Cerebellar nuclear complex (tissue), 1 donor: ENCODE results near the gene SPDYC.

Experiments
- DNase-seq, 2 experiments: peaks; one replicate each; lab custom pipeline; 2025; lab: John Stamatoyannopoulos, UW

Gene SPDYC

DNA sequence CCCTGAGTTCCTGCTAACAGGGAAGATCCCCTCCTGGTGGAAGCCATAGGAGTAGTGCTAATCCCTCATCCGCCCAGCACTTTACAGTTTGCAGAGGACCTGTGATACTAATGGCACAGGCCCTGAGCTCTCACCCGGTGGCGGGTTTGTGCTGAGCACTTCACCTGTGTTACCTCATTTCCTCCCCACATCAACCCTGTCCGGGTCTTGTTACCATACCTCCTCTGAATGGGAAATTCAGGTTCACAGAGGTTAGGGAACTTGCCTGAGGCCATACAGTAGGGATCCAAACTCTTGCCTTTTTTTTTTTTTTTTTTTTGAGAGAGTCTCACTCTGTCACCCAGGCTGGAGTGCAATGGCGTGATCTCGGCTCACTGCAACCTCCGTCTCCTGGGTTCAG is 36.9 kb downstream of the SPDYC start:
- no peak for DNase-seq

DNA sequence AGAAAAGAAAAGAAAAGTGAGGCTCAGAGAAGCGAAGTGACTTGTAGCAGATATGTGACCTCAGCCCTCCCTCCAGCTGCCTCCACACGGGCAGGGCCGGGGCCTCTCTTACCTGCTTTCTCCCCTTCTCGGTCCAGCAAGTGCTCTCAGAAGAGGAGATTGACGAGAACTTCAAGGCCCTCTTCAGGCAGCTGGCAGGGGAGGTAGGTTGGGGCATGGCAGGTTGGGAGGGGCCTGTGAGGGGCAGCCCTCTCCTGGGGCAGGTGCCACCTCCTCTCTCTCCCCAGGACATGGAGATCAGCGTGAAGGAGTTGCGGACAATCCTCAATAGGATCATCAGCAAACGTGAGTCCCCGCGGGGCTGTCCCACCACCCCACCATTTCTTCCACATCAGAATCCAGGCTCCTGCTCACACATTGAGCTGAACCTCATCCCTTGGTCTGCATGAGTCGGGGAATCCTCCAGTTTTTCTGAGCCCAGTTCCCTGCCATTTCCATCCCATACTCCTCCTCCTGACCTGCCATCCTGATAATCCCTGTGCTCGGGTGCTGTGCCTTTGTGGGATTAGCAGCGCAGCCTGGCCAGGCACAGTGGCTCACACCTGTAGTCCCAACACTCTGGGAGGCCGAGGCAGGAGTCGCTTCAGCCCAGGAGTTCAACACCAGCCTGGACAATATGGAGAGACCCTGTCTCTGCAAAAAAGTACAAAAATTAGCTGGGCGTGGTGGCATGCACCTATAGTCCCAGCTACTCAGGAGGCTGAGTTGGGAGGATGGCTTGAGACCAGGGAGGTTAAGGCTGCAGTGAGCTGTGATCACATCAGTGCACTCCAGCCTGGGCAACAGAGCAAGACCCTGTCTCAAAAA is 38.1 kb downstream of the SPDYC start:
- no peak for DNase-seq

DNA sequence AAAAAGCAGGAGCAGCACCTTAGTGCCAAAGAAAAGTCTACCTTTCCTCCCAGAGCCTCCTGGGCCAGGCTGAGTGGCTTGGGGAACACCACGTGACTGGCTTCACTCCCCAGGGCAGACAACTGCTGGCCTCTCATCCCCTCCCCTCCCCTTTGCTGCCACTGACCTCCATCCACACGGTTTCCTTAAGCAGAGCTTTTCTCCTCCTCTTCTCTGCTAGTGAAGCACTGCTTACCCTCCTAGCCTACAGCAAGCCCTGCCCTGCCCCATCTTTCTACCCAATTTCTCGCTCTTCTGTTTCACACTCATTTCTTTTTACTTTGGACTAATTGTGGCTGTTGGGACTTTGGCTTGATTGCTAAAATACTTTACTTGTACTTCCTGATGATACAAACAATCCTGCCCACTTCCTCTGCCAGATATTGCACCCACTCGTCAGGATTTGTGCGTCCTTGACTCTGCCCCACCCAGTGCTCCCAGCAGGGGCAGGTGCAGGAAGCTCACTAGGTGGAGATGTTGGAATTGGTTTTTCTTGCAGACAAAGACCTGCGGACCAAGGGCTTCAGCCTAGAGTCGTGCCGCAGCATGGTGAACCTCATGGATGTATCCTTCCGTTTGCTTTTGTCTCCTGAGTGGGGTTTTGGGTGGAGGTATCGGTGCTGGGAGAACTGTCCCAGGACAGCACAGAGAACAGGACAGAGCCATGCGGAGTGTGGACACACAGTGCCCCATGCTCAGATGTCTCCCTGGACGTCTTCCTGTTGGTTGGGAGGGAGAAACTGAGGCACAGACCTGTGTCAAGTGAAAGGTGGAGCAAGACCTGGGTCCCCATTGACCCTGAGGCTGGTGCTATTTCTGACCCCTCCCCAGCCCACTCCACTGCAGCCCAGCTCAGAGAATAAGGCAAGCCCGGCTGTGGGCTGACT is 39.0 kb downstream of the SPDYC start:
- DNase-seq, result no peak

DNA sequence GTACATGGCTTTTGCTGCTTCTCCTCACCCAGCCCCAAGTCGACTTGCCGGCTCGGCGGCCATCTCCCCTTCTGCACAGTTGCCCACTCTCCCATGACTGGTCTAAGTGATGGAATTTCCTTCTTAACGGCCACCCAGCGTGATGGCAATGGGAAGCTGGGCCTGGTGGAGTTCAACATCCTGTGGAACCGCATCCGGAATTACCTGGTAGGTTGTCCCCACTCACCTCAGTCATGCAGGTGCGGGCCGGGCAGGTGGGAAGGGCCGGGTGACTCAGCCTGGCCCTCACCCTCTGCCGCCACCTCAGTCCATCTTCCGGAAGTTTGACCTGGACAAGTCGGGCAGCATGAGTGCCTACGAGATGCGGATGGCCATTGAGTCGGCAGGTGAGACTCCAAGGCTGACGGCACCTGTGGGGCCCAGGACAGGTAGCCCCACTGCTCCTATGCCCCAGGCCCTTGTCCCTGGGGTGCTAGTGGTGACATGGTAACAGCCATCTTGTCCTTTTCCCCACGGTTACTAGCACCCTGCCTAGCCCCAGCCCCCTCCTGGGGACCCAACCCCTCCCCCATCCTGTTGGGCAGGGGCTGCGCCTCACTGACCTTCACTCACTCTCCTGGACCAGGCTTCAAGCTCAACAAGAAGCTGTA is 39.8 kb downstream of the SPDYC start:
- no peak for DNase-seq

DNA sequence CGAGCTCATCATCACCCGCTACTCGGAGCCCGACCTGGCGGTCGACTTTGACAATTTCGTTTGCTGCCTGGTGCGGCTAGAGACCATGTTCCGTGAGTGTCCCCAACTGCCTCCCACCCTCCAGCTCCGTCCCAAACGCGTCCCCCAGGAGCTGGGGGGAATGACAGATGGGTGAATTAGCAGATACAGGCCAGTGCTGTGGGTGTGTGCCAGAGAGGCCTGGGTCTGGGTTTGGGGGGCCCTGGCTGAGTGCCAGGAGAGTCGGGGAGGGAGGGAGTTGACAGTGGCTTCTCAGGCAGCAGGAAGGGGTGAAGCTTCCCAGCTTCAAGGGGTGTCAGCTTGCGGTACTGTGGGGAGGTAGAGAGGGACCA is 40.3 kb downstream of the SPDYC start:
- DNase-seq, result no peak

DNA sequence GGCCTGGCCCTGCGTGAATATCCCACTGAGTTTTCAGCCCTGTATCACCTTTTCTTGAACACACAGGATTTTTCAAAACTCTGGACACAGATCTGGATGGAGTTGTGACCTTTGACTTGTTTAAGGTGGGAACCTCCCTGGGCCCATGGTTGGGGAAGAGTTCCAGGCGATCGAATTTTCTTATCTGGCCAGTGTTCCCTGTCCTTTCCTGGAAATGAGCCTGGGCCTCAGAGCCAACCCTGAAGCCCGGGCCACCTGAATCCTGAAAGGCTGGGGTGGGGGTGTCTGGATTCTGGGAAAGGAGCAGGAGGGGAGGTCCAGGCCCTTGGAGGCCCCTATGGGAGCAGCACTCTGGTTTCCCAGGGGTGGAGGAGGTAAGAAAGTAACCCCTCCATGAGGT is 40.7 kb downstream of the SPDYC start:
- no peak for DNase-seq

DNA sequence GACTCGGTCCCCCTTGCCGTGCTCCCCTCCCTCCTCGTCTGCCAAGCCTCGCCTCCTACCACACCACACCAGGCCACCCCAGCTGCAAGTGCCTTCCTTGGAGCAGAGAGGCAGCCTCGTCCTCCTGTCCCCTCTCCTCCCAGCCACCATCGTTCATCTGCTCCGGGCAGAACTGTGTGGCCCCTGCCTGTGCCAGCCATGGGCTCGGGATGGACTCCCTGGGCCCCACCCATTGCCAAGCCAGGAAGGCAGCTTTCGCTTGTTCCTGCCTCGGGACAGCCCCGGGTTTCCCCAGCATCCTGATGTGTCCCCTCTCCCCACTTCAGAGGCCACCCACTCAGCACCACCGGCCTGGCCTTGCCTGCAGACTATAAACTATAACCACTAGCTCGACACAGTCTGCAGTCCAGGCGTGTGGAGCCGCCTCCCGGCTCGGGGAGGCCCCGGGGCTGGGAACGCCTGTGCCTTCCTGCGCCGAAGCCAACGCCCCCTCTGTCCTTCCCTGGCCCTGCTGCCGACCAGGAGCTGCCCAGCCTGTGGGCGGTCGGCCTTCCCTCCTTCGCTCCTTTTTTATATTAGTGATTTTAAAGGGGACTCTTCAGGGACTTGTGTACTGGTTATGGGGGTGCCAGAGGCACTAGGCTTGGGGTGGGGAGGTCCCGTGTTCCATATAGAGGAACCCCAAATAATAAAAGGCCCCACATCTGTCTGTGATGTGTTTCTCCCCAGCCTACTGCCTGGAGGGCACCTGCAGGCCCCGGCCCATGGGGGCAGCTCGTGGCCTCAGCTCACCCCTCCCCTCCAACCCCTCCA is 41.5 kb downstream of the SPDYC start:
- DNase-seq, result no peak

DNA sequence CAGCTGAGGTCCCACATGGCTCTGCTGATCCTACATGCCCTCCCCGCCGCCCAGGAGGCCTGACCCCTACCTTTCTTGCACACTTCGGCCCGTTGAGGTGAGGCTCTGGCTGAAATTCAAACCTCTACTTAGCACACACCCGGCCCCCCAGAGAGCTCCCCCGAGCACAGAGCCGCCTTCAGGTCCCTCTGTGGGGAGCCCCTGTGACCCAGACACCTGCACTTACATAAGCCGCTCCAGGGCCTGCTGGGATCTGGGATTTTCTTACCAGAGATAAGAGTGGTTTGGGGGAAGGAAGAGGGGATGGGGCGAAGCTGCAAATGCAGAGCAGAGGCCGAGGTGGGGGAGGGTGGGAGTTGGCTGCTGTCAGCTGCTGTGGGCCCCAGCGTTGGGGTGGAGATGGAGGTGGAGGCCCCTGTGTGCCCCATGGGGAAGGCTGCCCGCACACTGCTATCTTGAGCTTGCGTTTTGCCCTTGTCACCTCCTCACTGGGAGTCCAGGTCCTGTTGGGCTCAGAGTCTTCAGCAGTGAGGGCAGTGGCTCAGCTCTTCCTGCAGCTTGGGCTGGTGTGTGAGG is 42.3 kb downstream of the SPDYC start:
- no peak for DNase-seq

DNA sequence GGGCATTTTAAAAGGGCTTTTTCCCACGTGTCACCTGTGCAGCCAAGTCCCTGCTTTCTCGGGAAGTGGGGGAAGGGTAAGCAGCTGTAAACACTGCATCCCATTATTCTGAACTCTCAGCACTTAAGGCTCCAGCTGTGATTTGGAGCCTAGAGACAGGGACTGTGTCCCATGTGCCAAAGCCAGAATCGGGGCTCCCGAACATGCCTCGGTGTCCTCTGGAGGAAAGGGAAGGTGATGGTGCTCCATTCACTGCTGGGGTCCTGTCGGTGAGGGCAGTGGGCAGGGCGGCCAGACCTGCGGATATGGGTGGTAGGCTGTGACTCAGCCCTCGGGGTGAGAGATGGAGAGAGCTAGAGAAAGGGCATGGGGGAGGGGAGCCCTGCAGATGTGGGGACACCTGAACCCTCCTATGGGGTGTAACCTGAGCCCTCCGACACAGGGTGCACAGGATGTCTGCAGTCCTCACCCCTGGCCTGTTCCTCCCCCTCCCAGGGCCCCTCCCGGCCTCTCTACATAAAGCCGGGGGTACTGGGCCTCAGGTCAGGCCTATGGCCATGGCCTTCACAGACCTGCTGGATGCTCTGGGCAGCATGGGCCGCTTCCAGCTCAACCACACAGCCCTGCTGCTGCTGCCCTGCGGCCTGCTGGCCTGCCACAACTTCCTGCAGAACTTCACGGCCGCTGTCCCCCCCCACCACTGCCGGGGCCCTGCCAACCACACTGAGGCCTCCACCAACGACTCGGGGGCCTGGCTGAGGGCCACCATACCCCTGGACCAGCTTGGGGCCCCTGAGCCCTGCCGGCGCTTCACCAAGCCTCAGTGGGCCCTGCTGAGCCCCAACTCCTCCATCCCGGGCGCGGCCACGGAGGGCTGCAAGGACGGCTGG is 43.5 kb downstream of the SPDYC start:
- no peak for DNase-seq

DNA sequence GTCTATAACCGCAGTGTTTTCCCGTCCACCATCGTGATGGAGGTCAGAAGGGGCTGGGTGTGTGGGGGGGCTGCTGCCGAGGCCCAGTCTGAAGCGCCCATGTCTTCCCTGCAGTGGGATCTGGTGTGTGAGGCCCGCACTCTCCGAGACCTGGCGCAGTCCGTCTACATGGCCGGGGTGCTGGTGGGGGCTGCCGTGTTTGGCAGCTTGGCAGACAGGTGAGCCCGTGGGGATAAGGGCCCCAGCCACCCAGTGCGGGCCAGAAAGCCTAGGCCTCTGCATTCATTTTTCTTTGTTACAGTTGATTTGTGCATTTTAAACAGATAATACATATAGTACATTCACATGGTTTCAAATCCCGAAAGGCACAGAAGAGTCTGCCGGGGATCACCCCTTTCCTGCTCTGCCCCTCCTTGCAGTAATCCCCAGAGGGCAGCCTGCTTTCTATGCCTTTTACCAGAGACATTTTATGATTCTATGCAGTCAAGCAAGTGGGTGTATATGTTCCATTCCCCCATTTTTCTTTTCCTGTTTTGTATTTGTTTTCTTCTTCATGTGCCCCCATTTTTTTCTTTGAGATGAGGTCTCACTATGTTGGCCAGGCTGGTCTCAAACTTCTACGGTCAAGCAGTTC is 44.3 kb downstream of the SPDYC start:
- DNase-seq, result no peak

DNA sequence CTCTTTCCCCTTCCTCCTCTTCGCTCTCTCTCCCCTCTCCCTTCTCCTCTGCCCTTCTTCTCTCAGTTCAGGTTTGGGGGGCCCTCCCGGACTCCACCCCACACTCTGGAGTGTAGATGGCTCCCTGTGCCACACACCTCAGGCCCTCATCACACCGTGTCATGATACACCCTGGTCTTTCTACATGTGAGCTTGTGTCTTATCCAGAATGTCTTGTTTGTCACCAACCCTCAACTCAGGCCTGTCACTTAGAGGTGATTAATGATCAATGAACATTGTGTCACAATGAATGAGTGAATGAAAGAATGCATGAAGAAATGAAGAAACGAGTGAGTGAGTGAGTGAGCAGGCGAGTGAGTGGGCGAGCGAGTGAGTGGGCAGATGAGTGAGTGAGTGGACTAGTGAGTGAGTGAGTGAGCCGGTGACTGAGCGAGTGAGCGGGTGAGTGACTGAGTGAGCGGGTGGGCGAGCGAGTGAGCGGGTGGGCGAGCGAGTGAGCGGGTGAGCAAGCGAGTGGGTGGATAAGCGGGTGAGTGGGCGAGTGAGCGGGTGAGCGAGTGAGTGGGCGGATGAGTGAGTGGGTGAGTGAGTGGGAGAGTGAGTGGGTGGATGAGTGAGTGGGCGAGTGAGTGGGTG is 45.5 kb downstream of the SPDYC start:
- no peak for DNase-seq

DNA sequence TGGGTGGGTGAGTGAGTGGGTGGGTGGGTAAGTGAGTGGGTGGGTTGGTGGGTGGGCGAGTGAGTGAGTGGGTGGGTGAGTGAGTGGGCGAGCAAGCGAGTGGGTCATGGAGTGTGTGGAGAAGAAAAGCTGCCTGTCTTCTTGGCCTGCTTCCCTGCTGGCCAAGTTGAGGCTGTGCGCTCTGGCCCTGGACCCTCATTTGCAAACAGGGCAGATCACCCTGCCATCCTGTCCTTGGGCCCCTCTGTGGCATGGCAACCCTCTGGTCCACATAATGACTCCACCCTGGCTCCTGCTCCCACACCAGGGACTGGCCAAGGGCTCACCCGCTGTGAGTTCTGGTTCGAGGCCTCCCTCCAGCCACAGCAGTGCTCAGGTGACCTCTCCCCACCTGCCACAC is 46.8 kb downstream of the SPDYC start:
- DNase-seq, result no peak

DNA sequence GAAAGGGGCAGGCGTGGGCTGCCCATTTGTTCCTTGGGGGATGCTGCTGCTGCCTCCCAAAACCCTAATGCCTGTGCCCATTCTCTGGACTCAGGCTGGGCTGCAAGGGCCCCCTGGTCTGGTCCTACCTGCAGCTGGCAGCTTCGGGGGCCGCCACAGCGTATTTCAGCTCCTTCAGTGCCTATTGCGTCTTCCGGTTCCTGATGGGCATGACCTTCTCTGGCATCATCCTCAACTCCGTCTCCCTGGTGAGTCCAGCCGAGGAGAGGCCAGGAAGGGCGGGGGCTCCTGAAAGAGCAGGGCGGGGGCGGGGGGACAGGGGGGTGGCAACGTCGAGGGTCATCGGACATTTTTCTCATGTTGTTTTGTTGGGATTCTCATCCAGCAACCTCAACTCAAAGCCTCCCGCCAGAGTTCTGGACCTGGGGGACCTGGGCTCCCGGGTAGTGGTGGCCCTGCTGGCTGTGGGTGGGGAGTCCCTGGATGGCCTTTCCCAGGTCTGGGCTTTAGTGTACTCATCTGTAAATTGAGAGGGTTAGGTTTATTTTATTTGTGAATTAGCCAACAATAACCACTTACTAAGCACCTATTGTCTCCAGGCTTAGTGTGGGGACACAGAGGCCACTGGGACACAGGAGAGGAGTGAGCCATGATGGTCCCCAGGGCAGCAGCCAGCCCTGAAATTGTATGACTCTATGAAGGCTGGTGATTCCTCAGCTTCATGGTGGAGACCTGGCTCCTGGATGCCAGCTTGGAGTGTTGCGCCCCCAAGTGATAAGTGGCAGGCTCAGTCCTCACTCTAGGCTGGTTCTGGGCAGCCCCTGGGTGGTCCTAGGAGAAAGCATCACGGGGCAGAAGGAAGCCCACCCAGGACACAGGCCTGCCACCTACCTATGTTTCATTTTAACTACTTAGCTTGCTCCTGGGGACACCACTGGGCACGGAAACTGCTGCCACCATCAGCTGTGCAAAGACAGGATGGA is 47.7 kb downstream of the SPDYC start:
- no peak for DNase-seq

DNA sequence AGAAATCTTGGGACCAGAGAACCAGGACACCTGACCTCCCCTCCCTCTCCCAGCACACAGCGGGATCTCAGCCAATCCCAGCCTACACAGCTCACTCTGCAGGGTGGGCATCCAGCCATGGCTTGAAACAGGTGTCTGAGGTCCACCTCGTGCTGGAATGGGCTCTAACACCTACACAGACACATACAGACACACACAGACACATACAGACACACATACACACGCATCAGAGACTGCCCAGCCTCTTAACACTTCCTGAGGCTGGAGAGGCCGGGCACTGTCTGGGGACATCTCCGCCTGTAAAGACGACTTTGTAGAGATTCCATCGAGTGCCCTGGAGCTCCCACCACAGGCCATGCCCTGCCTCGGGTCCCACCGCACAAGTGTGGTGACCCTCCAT is 48.4 kb downstream of the SPDYC start:
- no peak for DNase-seq

DNA sequence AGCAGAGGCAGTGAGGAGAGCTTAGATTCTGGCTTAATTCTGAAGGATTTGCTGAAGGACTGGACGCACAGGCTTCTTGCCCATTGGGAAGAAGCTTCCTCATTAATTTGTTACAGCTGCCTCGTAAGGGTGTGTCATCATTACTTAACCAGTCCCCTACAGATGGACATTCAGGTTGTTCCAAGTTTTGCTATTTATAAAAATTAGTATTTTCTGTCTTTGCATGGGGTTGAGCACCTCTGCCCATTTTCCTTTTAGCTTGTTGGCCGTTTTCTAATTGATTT is 49.8 kb downstream of the SPDYC start:
- no peak for DNase-seq

DNA sequence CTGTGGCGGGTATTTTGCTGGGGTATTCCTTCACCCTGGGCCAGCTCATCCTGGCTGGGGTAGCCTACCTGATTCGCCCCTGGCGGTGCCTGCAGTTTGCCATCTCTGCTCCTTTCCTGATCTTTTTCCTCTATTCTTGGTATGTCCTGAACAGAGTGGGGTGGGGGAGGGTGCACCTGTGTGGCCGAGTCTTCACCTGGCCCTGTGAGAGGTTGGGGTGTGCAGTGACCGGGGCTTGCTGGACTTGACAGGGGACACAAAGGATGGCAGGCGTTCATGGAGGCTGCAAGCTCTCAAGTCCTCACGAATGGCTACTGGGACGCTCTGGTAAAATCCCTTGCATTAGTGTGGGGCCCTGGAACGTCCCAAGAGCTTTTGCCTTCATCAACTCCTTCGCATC is 51.0 kb downstream of the SPDYC start:
- DNase-seq, result no peak
